ENCODE measurements around the gene WNT16.
A peak's percentile ranks its signal among the peaks of the same experiment; 100 is the strongest.
"Not testable (repeated sequence)": the region's sequence is repeated elsewhere in the genome, so short reads cannot be mapped to it uniquely, and the experiment has no call there.

Gene WNT16

DNA sequence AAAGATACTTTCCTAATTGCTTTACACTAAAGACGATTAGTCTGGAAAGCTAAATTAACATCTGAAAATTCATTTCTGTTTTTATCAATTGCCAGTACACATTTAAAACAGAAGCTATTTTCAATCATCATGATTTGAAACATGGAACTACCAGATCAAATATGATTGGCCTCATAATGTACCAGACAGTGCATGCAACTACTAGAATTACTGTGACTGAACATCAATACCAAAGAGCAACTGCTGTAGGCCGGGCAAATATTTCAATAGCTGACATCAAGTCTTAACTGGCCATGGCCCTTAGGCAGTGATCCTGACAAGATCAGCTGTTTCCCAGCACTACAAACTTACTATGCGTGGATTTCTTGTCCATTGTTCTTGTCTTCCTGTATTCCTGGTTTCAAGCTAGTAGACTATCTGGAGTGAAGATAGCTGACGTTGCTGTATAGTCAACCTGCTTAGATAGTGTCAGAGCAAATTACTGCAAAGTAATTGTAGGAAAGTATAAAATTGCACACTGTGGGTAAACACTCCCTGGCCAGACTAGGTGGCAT is 21.7 kb upstream of the WNT16 start:
- Histone ChIP-seq H3K36me3 (ENCODE audit: control insufficient read depth, insufficient read depth, low read length) (no peaks in the 10 kb centered on the region), H3K4me3 (ENCODE audit: low read depth, low read length) (no peak overlapping the region), H3K9me3 (ENCODE audit: control insufficient read depth, insufficient read depth, low read depth, low read length) (0 out of 2 replicates have a peak, but pooled peaks cover 4% of the 10 kb centered on the region), H3K4me1 (ENCODE audit: control insufficient read depth, insufficient read depth, low read length) (peaks cover 5% of the 10 kb centered on the region; the same call in 1 of the 2 replicates), H3K9ac (ENCODE audit: low read length) (no peak overlapping the region), H3K27me3 (ENCODE audit: control insufficient read depth, insufficient read depth, low read length) (no peaks in the 10 kb centered on the region), H3K27ac (ENCODE audit: low read depth, low read length) (no peak overlapping the region)

- H3K9ac ChIP-seq (ENCODE audit: low read length) = no peak overlapping the region
- H3K4me1 ChIP-seq (ENCODE audit: control insufficient read depth, insufficient read depth, low read length) = no peaks in the 10 kb centered on the region
- no peak overlapping the region for H3K27ac ChIP-seq (ENCODE audit: low read depth, low read length)
- H3K4me3 ChIP-seq (ENCODE audit: low read depth, low read length) = no peak overlapping the region
- no peaks in the 10 kb centered on the region for H3K27me3 ChIP-seq (ENCODE audit: control insufficient read depth, insufficient read depth, low read length)
- no peaks in the 10 kb centered on the region for H3K36me3 ChIP-seq (ENCODE audit: control insufficient read depth, insufficient read depth, low read length)
- 0 out of 2 replicates have a peak, but pooled peaks cover 4% of the 10 kb centered on the region for H3K9me3 ChIP-seq (ENCODE audit: control insufficient read depth, insufficient read depth, low read depth, low read length)
Observed at GRCh38 chr7:121313220-121313792, 15.5 kb upstream of the WNT16 start.

DNA sequence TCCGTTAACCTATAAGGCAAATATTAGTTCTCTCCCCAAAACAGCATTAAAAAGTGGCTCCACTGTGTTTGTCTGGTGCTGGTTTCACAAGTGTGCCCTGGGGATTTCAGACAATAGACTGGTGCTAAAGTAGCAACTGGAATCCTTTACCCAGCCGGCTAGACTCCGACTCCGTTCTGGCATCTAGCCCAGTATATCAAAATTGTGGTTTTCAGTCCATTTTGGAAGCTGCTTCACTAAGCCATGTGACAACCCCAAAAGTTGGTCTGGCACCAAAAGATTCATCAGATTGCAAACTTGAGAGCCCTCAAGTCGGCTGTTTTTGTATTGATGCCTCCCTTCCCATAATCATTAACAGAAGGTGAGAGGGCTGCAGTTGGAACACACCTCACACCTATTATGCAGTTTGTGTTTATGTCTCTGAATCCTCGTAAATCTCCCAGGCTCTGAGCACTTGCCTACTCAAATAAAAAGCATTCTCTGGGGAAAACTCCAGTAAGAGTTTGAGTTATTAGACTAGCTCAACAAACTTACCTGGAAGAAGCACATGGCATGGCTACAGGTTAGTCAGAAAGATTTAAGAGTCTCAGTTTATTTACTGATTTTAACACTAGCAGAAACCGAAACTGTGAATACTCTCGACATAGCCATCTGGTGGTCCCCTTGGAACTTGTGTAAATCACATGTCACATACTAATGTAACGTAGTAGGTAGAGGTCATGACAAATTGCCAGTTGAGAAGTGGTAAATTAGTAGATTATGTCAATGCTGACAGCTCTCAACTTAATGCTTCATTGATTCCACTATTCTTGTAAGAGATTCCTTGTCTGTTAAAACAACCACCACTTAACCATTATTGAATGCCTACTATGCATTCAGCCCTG is 14.8 kb upstream of the WNT16 start:
- no peak overlapping the region for H3K9ac ChIP-seq (ENCODE audit: low read length)
- H3K27me3 ChIP-seq (ENCODE audit: control insufficient read depth, insufficient read depth, low read length) = no peaks in the 10 kb centered on the region
- H3K9me3 ChIP-seq (ENCODE audit: control insufficient read depth, insufficient read depth, low read depth, low read length) = 0 out of 2 replicates have a peak, but pooled peaks cover 4% of the 10 kb centered on the region
- H3K4me3 ChIP-seq (ENCODE audit: low read depth, low read length) = no peak overlapping the region
- H3K4me1 ChIP-seq (ENCODE audit: control insufficient read depth, insufficient read depth, low read length) = no peaks in the 10 kb centered on the region
- H3K36me3 ChIP-seq (ENCODE audit: control insufficient read depth, insufficient read depth, low read length) = no peaks in the 10 kb centered on the region
- H3K27ac ChIP-seq (ENCODE audit: low read depth, low read length) = no peak overlapping the region

- H3K4me3 ChIP-seq (ENCODE audit: low read depth, low read length); H3K36me3 ChIP-seq (ENCODE audit: control insufficient read depth, insufficient read depth, low read length); H3K27me3 ChIP-seq (ENCODE audit: control insufficient read depth, insufficient read depth, low read length); H3K4me1 ChIP-seq (ENCODE audit: control insufficient read depth, insufficient read depth, low read length); H3K9ac ChIP-seq (ENCODE audit: low read length); H3K27ac ChIP-seq (ENCODE audit: low read depth, low read length); H3K9me3 ChIP-seq (ENCODE audit: control insufficient read depth, insufficient read depth, low read depth, low read length): not testable (repeated sequence)
Observed at GRCh38 chr7:121315170-121315569, 13.6 kb upstream of the WNT16 start.

DNA sequence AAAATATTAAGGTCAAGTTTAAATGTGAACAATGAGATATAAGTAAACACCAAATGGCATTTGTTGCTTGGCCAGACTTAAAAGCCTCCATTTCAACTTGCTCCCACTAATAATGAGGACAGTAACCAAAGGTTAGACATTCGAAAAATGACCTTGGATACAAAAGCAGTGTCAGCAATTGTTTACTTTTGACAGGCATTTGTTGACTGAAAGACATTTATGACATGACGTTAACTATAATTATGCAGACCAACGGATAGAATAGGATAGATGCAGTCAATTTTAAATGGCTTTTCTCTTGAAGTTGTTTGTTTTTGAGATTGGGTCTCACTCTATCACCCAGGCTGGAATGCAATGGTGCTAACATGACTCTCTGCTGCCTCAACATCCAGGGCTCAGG is 6.3 kb upstream of the WNT16 start:
- no peak overlapping the region for H3K9ac ChIP-seq (ENCODE audit: low read length)
- H3K36me3 ChIP-seq (ENCODE audit: control insufficient read depth, insufficient read depth, low read length) = no peaks in the 10 kb centered on the region
- no peak overlapping the region for H3K4me3 ChIP-seq (ENCODE audit: low read depth, low read length)
- peaks cover under 1% of the 10 kb centered on the region for H3K27me3 ChIP-seq (ENCODE audit: control insufficient read depth, insufficient read depth, low read length)
- H3K27ac ChIP-seq (ENCODE audit: low read depth, low read length) = no peak overlapping the region
- H3K4me1 ChIP-seq (ENCODE audit: control insufficient read depth, insufficient read depth, low read length) = no peaks in the 10 kb centered on the region
- H3K9me3 ChIP-seq (ENCODE audit: control insufficient read depth, insufficient read depth, low read depth, low read length) = no peaks in the 10 kb centered on the region

DNA sequence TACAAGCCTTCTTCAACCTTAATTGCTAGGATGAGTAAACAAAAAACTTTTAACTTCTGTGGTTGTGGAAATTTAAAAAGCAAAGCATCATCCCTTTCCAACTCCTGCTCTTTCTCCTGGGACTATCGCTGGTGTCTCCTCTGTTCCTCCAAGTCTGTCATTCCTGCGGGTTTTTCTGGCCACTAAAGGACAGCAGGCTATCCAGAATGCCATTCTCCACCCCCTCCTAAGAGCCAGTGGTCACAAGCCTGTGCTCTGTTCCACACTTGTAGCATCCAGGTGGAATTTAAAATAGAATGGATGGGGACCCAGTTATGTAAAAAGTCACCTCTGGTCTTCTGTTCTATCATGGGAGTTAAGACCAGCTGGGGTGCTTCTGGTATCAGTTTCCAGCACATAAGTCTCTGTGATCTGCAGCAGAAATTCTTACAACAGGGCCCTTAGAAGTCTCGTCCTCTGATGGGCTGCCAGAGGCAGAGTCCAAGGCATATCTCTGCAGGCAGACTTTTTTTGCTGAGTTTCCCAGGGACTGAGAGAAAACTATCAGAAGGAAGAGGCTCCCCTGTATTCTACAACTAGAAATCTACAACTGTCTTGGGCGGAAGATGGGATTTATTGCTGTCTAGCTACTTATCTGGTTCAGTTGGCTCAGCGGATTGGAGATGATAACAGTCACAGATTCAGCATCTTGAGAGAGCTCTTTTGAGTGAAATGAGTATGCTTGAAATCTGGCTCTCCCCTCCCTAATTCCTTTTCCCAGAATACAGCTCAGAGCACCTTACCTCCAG is 5.1 kb upstream of the WNT16 start:
- Histone ChIP-seq H3K36me3 (ENCODE audit: control insufficient read depth, insufficient read depth, low read length) (no peaks in the 10 kb centered on the region), H3K27ac (ENCODE audit: low read depth, low read length) (no peak overlapping the region), H3K9me3 (ENCODE audit: control insufficient read depth, insufficient read depth, low read depth, low read length) (no peaks in the 10 kb centered on the region), H3K9ac (ENCODE audit: low read length) (no peak overlapping the region), H3K4me3 (ENCODE audit: low read depth, low read length) (no peak overlapping the region), H3K4me1 (ENCODE audit: control insufficient read depth, insufficient read depth, low read length) (no peaks in the 10 kb centered on the region), H3K27me3 (ENCODE audit: control insufficient read depth, insufficient read depth, low read length) (peaks cover 13% of the 10 kb centered on the region)

- Histone ChIP-seq H3K27me3 (ENCODE audit: control insufficient read depth, insufficient read depth, low read length) (peaks cover 49% of the 10 kb centered on the region), H3K9ac (ENCODE audit: low read length) (no peak overlapping the region), H3K4me1 (ENCODE audit: control insufficient read depth, insufficient read depth, low read length) (no peaks in the 10 kb centered on the region; the same call in 1 of the 2 replicates), H3K27ac (ENCODE audit: low read depth, low read length) (no peak overlapping the region), H3K36me3 (ENCODE audit: control insufficient read depth, insufficient read depth, low read length) (no peaks in the 10 kb centered on the region), H3K9me3 (ENCODE audit: control insufficient read depth, insufficient read depth, low read depth, low read length) (no peaks in the 10 kb centered on the region), H3K4me3 (ENCODE audit: low read depth, low read length) (no peak overlapping the region)
Observed at GRCh38 chr7:121327671-121328070, 1.1 kb upstream of the WNT16 start.

DNA sequence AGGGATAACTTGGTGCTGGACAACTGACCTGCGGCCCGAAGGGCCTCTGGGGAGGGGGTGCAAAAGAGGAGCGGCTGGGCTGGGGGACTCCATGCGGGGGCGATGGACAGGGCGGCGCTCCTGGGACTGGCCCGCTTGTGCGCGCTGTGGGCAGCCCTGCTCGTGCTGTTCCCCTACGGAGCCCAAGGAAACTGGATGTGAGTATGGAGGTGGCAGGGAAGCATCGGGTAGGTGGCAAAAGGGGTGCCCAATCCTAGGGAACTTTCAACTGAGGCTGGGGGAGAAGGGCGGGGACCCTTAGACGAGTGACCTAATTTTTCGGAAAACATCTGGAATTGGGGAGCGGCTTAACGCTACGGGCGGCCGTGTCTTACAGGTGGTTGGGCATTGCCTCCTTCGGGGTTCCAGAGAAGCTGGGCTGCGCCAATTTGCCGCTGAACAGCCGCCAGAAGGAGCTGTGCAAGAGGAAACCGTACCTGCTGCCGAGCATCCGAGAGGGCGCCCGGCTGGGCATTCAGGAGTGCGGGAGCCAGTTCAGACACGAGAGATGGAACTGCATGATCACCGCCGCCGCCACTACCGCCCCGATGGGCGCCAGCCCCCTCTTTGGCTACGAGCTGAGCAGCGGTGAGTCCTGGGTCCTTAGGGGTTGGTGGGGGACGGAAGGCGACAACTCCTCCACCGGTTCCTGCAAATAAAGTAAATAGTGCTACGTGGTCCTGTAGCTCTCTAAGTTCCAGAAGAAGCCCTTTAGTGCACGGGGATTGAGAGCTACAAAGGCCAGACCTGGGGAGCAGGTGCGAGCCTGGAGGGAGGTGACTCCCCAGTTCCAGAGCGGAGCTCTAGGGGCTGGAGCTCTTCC is 622 bp downstream of the WNT16 start:
- H3K4me3 ChIP-seq (ENCODE audit: low read depth, low read length) = peak overlapping the region; percentile 78
- H3K36me3 ChIP-seq (ENCODE audit: control insufficient read depth, insufficient read depth, low read length) = no peaks in the 10 kb centered on the region
- peaks cover 49% of the 10 kb centered on the region for H3K27me3 ChIP-seq (ENCODE audit: control insufficient read depth, insufficient read depth, low read length)
- no peaks in the 10 kb centered on the region; the same call in 1 of the 2 replicates for H3K4me1 ChIP-seq (ENCODE audit: control insufficient read depth, insufficient read depth, low read length)
- peak overlapping the region; percentile 29 for H3K9ac ChIP-seq (ENCODE audit: low read length)
- H3K9me3 ChIP-seq (ENCODE audit: control insufficient read depth, insufficient read depth, low read depth, low read length) = no peaks in the 10 kb centered on the region
- H3K27ac ChIP-seq (ENCODE audit: low read depth, low read length) = no peak overlapping the region

DNA sequence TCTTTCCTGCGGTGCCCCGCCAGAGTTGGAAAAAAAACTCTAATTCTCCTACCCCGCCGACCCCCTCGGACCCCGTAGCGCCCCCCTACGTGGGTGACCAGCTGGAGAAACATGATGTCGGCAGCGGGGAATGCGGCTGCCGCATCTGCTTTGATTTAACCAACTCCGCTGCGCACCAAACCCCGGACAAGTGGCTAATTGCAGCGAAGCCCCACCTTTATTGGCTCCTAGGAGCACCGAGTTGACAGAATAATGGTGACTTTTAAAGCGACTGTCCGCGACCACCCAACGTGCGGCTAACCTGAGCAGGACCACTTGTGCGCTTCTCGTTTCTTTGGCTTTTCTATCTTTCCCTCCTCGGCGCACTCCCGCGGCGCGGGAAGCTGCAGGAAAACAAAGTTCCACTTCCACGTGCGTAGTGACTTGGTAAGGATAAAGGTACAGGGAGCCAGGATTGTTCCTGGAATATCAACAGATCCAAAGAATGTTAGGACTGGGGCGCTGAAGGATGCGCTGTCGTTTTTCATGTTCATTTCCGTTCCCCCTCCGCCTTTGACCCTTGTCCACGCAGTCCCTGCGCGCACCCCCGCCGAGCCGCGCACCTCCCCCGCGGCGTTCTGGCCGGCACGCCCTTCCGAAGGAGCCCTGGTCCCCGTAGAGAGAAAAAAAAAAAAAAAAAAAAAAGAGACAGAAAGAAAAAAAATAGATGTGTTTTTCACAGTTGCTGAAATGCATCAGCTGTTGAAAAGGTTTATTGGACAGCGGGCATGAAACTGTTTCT is 1.4 kb downstream of the WNT16 start:
- H3K9ac ChIP-seq (ENCODE audit: low read length) = no peak overlapping the region
- peak overlapping the region; percentile 78 for H3K4me3 ChIP-seq (ENCODE audit: low read depth, low read length)

More for the DNA sequence above, 1.4 kb downstream of the WNT16 start:
- H3K4me1 ChIP-seq (ENCODE audit: control insufficient read depth, insufficient read depth, low read length) = no peaks in the 10 kb centered on the region; the same call in 1 of the 2 replicates
- no peaks in the 10 kb centered on the region for H3K9me3 ChIP-seq (ENCODE audit: control insufficient read depth, insufficient read depth, low read depth, low read length)
- peaks cover 49% of the 10 kb centered on the region for H3K27me3 ChIP-seq (ENCODE audit: control insufficient read depth, insufficient read depth, low read length)
- no peaks in the 10 kb centered on the region for H3K36me3 ChIP-seq (ENCODE audit: control insufficient read depth, insufficient read depth, low read length)
- no peak overlapping the region for H3K27ac ChIP-seq (ENCODE audit: low read depth, low read length)
